Thyroid gland (tissue), 4 donors: Measurements from ENCODE around the gene POLR2B.

Experiments
- CTCF ChIP-seq, 6 experiments: fragments of 200-600 bp in 3 of 6; fragments of 450-650 bp in 3 of 6; sonication (generic) in 3 of 6; IDR thresholded peaks; one replicate each; pipeline ENCODE4 v1.5.1; 2016 to 2019; ENCODE audit warnings: antibody characterized with exemption in 6 of 6, mild to moderate bottlenecking in 2 of 6, inconsistent platforms in 1 of 6, moderate library complexity in 1 of 6
- POLR2A ChIP-seq, 2 donors: fragments of 450-650 bp; IDR thresholded peaks; one replicate each; pipeline ENCODE4 v1.6.1; 2017; ENCODE audit warnings: antibody characterized with exemption in 2 of 2, mild to moderate bottlenecking in 2 of 2, moderate library complexity in 1 of 2

- TF ChIP-seq POLR2A (IDR thresholded peaks at IDR 0.05): no peak
- TF ChIP-seq CTCF (IDR thresholded peaks at IDR 0.05): no peak
Observed at GRCh38 chr4:57074744-57075143, 96.0 kb downstream of the POLR2B start.
